Activated T-cell treated with anti-CD3 and anti-CD28 coated beads for 1 hour (primary cell): ENCODE data around the gene NUP35.
"Not testable (repeated sequence)": the region's sequence is repeated elsewhere in the genome, so short reads cannot be mapped to it uniquely, and the experiment has no call there.

Experiments used
- DNase-seq: peaks from one replicate; pipeline ENCODE4 v3.0.0-alpha.2; 2020; ENCODE audit warnings: low read depth

The NUP35 gene

GRCh38 chr2:183148955-183149354 lies 24.7 kb downstream of the NUP35 start:
- no peak for DNase-seq

- DNase-seq: no peak
Observed at GRCh38 chr2:183149489-183149888, 25.2 kb downstream of the NUP35 start.

- DNase-seq: not testable (repeated sequence)
Observed at GRCh38 chr2:183152280-183152679, 28.0 kb downstream of the NUP35 start.

GRCh38 chr2:183153967-183154366 lies 29.7 kb downstream of the NUP35 start:
- DNase-seq: no peak

GRCh38 chr2:183154772-183155171 lies 30.5 kb downstream of the NUP35 start:
- not testable (repeated sequence) for DNase-seq

GRCh38 chr2:183157131-183157530 lies 32.9 kb downstream of the NUP35 start:
- no peak for DNase-seq

GRCh38 chr2:183162362-183162761 lies 38.1 kb downstream of the NUP35 start:
- DNase-seq: no peak

GRCh38 chr2:183163821-183164649 lies 39.8 kb downstream of the NUP35 start:
- DNase-seq: no peak

GRCh38 chr2:183164650-183165015 lies 40.4 kb downstream of the NUP35 start:
- DNase-seq: no peak

- no peak for DNase-seq
Observed at GRCh38 chr2:183166210-183166609, 42.0 kb downstream of the NUP35 start.

GRCh38 chr2:183166976-183167375 lies 42.7 kb downstream of the NUP35 start:
- DNase-seq: not testable (repeated sequence)

- no peak for DNase-seq
Observed at GRCh38 chr2:183172220-183172887, 48.1 kb downstream of the NUP35 start.

- no peak for DNase-seq
Observed at GRCh38 chr2:183179156-183179555, 54.9 kb downstream of the NUP35 start.

GRCh38 chr2:183185534-183185933 lies 61.3 kb downstream of the NUP35 start:
- DNase-seq: no peak

- DNase-seq: no peak
Observed at GRCh38 chr2:183186296-183186695, 62.1 kb downstream of the NUP35 start.

- no peak for DNase-seq
Observed at GRCh38 chr2:183186766-183187165, 62.5 kb downstream of the NUP35 start.

GRCh38 chr2:183192343-183192742 lies 68.1 kb downstream of the NUP35 start:
- DNase-seq: no peak

GRCh38 chr2:183193904-183194303 lies 69.7 kb downstream of the NUP35 start:
- DNase-seq: no peak

GRCh38 chr2:183195397-183195796 lies 71.2 kb downstream of the NUP35 start:
- no peak for DNase-seq

GRCh38 chr2:183195998-183196409 lies 71.8 kb downstream of the NUP35 start:
- no peak for DNase-seq

- DNase-seq: no peak
Observed at GRCh38 chr2:183204397-183204796, 80.2 kb downstream of the NUP35 start.

- no peak for DNase-seq
Observed at GRCh38 chr2:183207110-183207509, 82.9 kb downstream of the NUP35 start.

- no peak for DNase-seq
Observed at GRCh38 chr2:183209395-183210028, 85.3 kb downstream of the NUP35 start.
